Measurements from ENCODE around the gene EIPR1. TPM values are rescaled to one million over a fixed set of nuclear protein-coding genes. Genes with fewer than 3 reads are reported as not detected.

Gene EIPR1
- total and polyA plus RNA-seq, 10 of the 15 experiments (the other 5 are each of a cell fraction or from before 2014, with no cell fraction given) = 23.6 to 61.2 (median 42.2) TPM

DNA sequence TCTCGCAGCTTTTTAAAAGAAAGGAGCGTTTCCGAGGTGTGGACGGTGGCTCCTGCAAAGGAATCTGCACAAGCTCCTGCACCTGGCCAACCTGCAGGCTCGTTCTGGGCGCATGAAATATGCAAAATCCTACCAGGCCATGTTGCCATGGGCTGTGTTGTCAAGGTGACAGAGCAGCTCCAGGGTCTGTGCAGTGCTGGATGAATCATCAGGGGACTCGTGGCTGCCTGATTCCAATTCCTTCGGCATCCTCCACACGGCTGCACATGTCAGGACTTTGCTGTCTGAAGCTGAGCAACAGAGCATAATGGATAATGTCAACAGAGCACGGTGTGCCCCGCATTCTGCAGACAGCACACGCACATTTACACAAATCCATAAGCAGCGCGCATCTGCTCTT lies 120.5 kb downstream of the EIPR1 start (continued):
- TF ChIP-seq CREM (IDR thresholded peaks at IDR 0.05; ENCODE audit: low read depth) (no peak), NRF1 (conservative IDR thresholded peaks at IDR 0.05; ENCODE audit: low read depth, low read length) (no peak)

DNA sequence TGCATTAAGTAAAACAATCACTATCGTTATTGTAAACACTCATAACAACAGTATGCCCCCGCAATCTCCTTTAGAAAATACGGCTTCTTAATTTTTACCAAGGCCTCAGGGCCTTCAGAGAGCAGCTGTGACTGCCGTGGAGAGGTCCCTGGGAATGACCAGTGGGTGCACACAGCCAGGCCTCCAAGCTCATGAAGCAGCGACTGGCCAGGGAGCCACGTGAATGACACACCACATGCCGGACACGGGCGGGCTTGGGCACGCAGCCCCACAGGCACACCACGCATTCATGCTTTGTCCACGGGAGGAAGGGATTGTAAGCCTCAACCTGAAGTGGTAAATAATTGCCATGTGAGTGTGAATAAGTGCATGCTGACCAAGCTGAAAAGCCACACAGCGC lies 121.0 kb downstream of the EIPR1 start:
- Histone ChIP-seq H3K36me3 (ENCODE audit: control insufficient read depth in 2 of 2, insufficient read depth in 2 of 2, low read length in 1 of 2) (peaks cover 6 to 11% of the 10 kb centered on the region in 2 experiments), H3K9me3 (replicated peaks; ENCODE audit: control insufficient read depth, insufficient read depth, low read length) (no peaks in the 10 kb centered on the region; the same call in 1 of the 3 replicates), H2AFZ (ENCODE audit: control insufficient read depth, low read depth, low read length) (no peak overlapping the region), H3K27ac (ENCODE audit: control insufficient read depth, insufficient read depth) (no peak overlapping the region), H3K4me3 (no peak overlapping the region), H3K4me1 (ENCODE audit: control insufficient read depth, insufficient read depth, low read length) (peaks cover 16% of the 10 kb centered on the region), H3K9ac (ENCODE audit: control insufficient read depth, insufficient read depth, low read length) (no peak overlapping the region), H3K27me3 (replicated peaks in 1 of 2; ENCODE audit: control insufficient read depth in 2 of 2, insufficient read depth in 2 of 2, low read length in 1 of 2) (no peaks in the 10 kb centered on the region), H4K20me1 (ENCODE audit: control insufficient read depth, insufficient read depth) (no peaks in the 10 kb centered on the region), H3K4me2 (ENCODE audit: control insufficient read depth, insufficient read depth) (no peak overlapping the region), H3K79me2 (ENCODE audit: control insufficient read depth, insufficient read depth, low read length) (no peaks in the 10 kb centered on the region)
- no peak for FAIRE-seq
- no TSS peak for BruUV-seq (replicated peaks)
- SMC1A ChIA-PET (ENCODE audit: uncharacterized antibody, unreplicated experiment) = no interaction called here
- TF ChIP-seq NKRF (conservative IDR thresholded peaks at IDR 0.05) = no peak
- 98% methylated on average over 13 of the region's 13 CpGs for WGBS (ENCODE audit: insufficient coverage, insufficient replicate concordance, low lambda C conversion rate, missing lambda C conversion rate)
- no peak for DNase-seq (ENCODE audit: low read depth, low spot score)
- ATAC-seq = no peak
- intact Hi-C loops (cut with micrococcal nuclease; ENCODE audit: unreplicated experiment) (no loop called here), in situ Hi-C loops (cut with MboI) (no loop called here)
- RAD21 ChIA-PET (ENCODE audit: unreplicated experiment) = no interaction called here
- POLR2A ChIA-PET = no interaction called here
- CTCF ChIA-PET = no interaction called here

- no peak overlapping the region for H3K27ac ChIP-seq (ENCODE audit: control insufficient read depth, insufficient read depth)
- H3K9ac ChIP-seq (ENCODE audit: control insufficient read depth, insufficient read depth, low read length) = no peak overlapping the region
- peaks cover 16% of the 10 kb centered on the region for H3K4me1 ChIP-seq (ENCODE audit: control insufficient read depth, insufficient read depth, low read length)
- no peak overlapping the region for H3K4me2 ChIP-seq (ENCODE audit: control insufficient read depth, insufficient read depth)
- ChIA-PET RAD21 (ENCODE audit: unreplicated experiment) (no interaction called here), SMC1A (ENCODE audit: uncharacterized antibody, unreplicated experiment) (no interaction called here), POLR2A (no interaction called here), CTCF (no interaction called here)
- BruUV-seq (replicated peaks) = no TSS peak
- peaks cover under 1% of the 10 kb centered on the region; the same call in 2 of the 3 replicates for H3K9me3 ChIP-seq (replicated peaks; ENCODE audit: control insufficient read depth, insufficient read depth, low read length)
- H2AFZ ChIP-seq (ENCODE audit: control insufficient read depth, low read depth, low read length) = no peak overlapping the region
- no peak for ATAC-seq
- H4K20me1 ChIP-seq (ENCODE audit: control insufficient read depth, insufficient read depth) = no peaks in the 10 kb centered on the region
- peaks cover 6 to 12% of the 10 kb centered on the region in 2 experiments for H3K36me3 ChIP-seq (ENCODE audit: control insufficient read depth in 2 of 2, insufficient read depth in 2 of 2, low read length in 1 of 2)
- in situ Hi-C loops (cut with MboI) = no loop called here
- 97% methylated on average over 16 of the region's 16 CpGs for WGBS (ENCODE audit: insufficient coverage, insufficient replicate concordance, low lambda C conversion rate, missing lambda C conversion rate)
- H3K79me2 ChIP-seq (ENCODE audit: control insufficient read depth, insufficient read depth, low read length) = no peaks in the 10 kb centered on the region
- no peaks in the 10 kb centered on the region for H3K27me3 ChIP-seq (replicated peaks in 1 of 2; ENCODE audit: control insufficient read depth in 2 of 2, insufficient read depth in 2 of 2, low read length in 1 of 2)
- no peak for DNase-seq (ENCODE audit: low read depth, low spot score)
- intact Hi-C loops (cut with micrococcal nuclease; ENCODE audit: unreplicated experiment) = no loop called here
- H3K4me3 ChIP-seq = no peak overlapping the region
- FAIRE-seq = no peak
- TF ChIP-seq PKNOX1 (IDR thresholded peaks at IDR 0.05) = no peak
- TF ChIP-seq CHD4 (IDR thresholded peaks at IDR 0.05) = no peak
- no peak for TF ChIP-seq SREBF1 (IDR thresholded peaks at IDR 0.05; ENCODE audit: low read length)
- no peak for TF ChIP-seq ESRRA (IDR thresholded peaks at IDR 0.05; ENCODE audit: low read length)
- TF ChIP-seq MTA2 (IDR thresholded peaks at IDR 0.05; ENCODE audit: low read depth) = no peak
- no peak for TF ChIP-seq SMAD1 (IDR thresholded peaks at IDR 0.05; ENCODE audit: low read depth, partially characterized antibody)
- TF ChIP-seq, protein P1, sequence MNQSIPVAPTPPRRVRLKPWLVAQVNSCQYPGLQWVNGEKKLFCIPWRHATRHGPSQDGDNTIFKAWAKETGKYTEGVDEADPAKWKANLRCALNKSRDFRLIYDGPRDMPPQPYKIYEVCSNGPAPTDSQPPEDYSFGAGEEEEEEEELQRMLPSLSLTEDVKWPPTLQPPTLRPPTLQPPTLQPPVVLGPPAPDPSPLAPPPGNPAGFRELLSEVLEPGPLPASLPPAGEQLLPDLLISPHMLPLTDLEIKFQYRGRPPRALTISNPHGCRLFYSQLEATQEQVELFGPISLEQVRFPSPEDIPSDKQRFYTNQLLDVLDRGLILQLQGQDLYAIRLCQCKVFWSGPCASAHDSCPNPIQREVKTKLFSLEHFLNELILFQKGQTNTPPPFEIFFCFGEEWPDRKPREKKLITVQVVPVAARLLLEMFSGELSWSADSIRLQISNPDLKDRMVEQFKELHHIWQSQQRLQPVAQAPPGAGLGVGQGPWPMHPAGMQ (IDR thresholded peaks at IDR 0.05; ENCODE audit: borderline replicate concordance) = no peak
- TF ChIP-seq HCFC1 (IDR thresholded peaks at IDR 0.05; ENCODE audit: low read length) = no peak
- TF ChIP-seq MXI1 (IDR thresholded peaks at IDR 0.05; ENCODE audit: low read depth, low read length) = no peak
- no peak for TF ChIP-seq IKZF2 (IDR thresholded peaks at IDR 0.05)
These were observed 121.5 kb downstream of the EIPR1 start for GRCh38 chr2:3256157-3256556.
